SU-DHL-6 (cell line): ENCODE results near the gene OSR1.

ENCODE experiments used
- CTCF ChIP-seq: fragments of 200-600 bp; sonication (generic); IDR thresholded peaks from one replicate; pipeline ENCODE4 v1.5.1; 2017; ENCODE audit warnings: antibody characterized with exemption, mild to moderate bottlenecking, low read length, moderate library complexity; ENCODE audit not compliant: insufficient read depth, poor library complexity, severe bottlenecking
- EZH2phosphoT487 ChIP-seq: fragments of 200-600 bp; sonication (generic), shearing (Covaris generic); conservative IDR thresholded peaks from 2 replicates; pipeline ENCODE4 v1.6.1; 2018; ENCODE audit warnings: mild to moderate bottlenecking, antibody characterized with exemption, low read length, moderate library complexity, mixed read lengths

GRCh38 chr2:19320813-19321212, 37.6 kb downstream of the OSR1 start:
- TF ChIP-seq CTCF (no peak), EZH2phosphoT487 (no peak)
